Peyer's patch (tissue), 4 donors: ENCODE measurements around the gene NAT14.

Source experiments
- CTCF ChIP-seq, 6 experiments: fragments of 450-650 bp in 4 of 6; fragments of 200-600 bp in 2 of 6; sonication (generic) in 1 of 6; IDR thresholded peaks; one replicate each; pipeline ENCODE4 v1.5.1; 2017 to 2019; ENCODE audit warnings: antibody characterized with exemption in 6 of 6, mild to moderate bottlenecking in 3 of 6, moderate library complexity in 1 of 6
- POLR2A ChIP-seq, 2 donors: fragments of 450-650 bp; IDR thresholded peaks; one replicate each; pipeline ENCODE4 v1.5.1; 2017; ENCODE audit warnings: antibody characterized with exemption in 2 of 2, mild to moderate bottlenecking in 2 of 2, moderate library complexity in 2 of 2

DNA sequence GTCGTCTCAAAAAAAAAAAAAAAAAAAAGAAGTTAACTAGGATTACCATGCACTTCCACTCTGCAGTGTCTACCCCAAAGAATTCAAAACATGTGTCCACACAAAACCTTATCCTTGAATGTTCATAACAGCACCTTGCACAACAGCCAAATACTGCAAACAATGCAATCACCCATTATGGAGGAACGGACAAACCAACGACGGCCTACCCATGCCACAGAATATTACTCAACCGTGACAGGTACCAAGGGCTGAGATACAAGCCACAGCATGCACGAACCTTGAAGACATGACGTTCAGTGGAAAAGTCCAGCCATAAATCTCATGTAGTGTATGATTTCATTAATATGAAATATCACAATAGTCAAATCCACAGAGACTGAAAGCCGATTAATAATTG lies 38.9 kb upstream of the NAT14 start:
- TF ChIP-seq CTCF (IDR thresholded peaks at IDR 0.05), result no peak
- TF ChIP-seq POLR2A (IDR thresholded peaks at IDR 0.05), result no peak
